HG02885 (cell line): ENCODE measurements around the gene VDAC1.
A peak's percentile ranks its signal among the peaks of the same experiment; 100 is the strongest.

Source experiments
- ATAC-seq: cut with Tn5 transposase; IDR thresholded peaks from one replicate; pipeline ENCODE4 v1.9.1; 2021; ENCODE audit warnings: mild to moderate bottlenecking; ENCODE audit not compliant: unreplicated experiment, poor library complexity

VDAC1 gene

GRCh38 chr5:134025786-134026185 lies 21.0 kb upstream of the VDAC1 start:
- ATAC-seq, result no peak

- no peak for ATAC-seq
Measured at GRCh38 chr5:134024811-134025210, 20.0 kb upstream of the VDAC1 start.

- no peak for ATAC-seq
Measured at GRCh38 chr5:134022333-134022732, 17.6 kb upstream of the VDAC1 start.

GRCh38 chr5:134020188-134020587 lies 15.4 kb upstream of the VDAC1 start:
- no peak for ATAC-seq

- no peak for ATAC-seq
Measured at GRCh38 chr5:134019636-134020035, 14.9 kb upstream of the VDAC1 start.

GRCh38 chr5:134018986-134019316 lies 14.2 kb upstream of the VDAC1 start:
- ATAC-seq, result no peak

- ATAC-seq, result no peak
Measured at GRCh38 chr5:134018154-134018985, 13.6 kb upstream of the VDAC1 start.

- ATAC-seq, result no peak
Measured at GRCh38 chr5:134008266-134008749, 3.5 kb upstream of the VDAC1 start.

- no peak for ATAC-seq
Measured at GRCh38 chr5:134007581-134008265, 2.9 kb upstream of the VDAC1 start.

- ATAC-seq, result no peak
Measured at GRCh38 chr5:134006115-134006514, 1.3 kb upstream of the VDAC1 start.

GRCh38 chr5:134005417-134006061 lies 764 bp upstream of the VDAC1 start:
- no peak for ATAC-seq

GRCh38 chr5:134003817-134004625 lies 754 bp downstream of the VDAC1 start:
- ATAC-seq, result peak; percentile 40

GRCh38 chr5:134003064-134003816 lies 1.5 kb downstream of the VDAC1 start:
- no peak for ATAC-seq

GRCh38 chr5:134001938-134002731 lies 2.6 kb downstream of the VDAC1 start:
- ATAC-seq, result no peak

GRCh38 chr5:134000696-134001453 lies 3.9 kb downstream of the VDAC1 start:
- ATAC-seq, result no peak

GRCh38 chr5:134000091-134000511 lies 4.7 kb downstream of the VDAC1 start:
- no peak for ATAC-seq

- ATAC-seq, result no peak
Measured at GRCh38 chr5:133998807-133999206, 6.0 kb downstream of the VDAC1 start.

GRCh38 chr5:133998042-133998441 lies 6.7 kb downstream of the VDAC1 start:
- ATAC-seq, result no peak
